Measurements from ENCODE around the gene HOTAIR.

DNA sequence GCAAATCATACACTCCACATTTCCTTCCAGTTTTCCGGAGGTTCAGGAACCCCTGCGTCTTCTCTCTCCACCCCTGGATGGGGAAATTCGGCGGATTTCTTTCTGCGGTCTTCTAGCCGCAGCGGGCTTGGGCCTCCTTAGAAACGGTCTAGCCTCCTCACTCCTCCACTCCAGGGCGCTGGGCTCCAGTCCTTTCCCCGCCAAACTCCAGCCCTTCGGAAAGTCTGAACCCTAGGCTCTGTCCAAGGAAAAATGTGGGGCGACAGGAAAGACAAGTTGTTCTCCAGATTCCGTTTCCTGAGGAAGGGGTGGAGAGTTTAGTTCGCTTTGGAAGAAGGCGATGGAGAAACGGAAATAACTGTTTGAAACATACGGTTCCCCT is 8.8 kb upstream of the HOTAIR start:
- TF ChIP-seq POLR2A (IDR thresholded peaks at IDR 0.05; ENCODE audit: low read length) (no peak), GATA1 (IDR thresholded peaks at IDR 0.05; ENCODE audit: low read depth, low read length) (no peak)
